SIG-M5 (cell line): Measurements from ENCODE around the gene NAA80.
"Not testable (repeated sequence)": the region's sequence is repeated elsewhere in the genome, so short reads cannot be mapped to it uniquely, and the experiment has no call there.

Experiments used
- DNase-seq: peaks from one replicate; lab custom pipeline; 2025; lab: John Stamatoyannopoulos, UW

The NAA80 gene

GRCh38 chr3:50290161-50290641 lies 9.0 kb downstream of the NAA80 start:
- no peak for DNase-seq

GRCh38 chr3:50289130-50289529 lies 10.1 kb downstream of the NAA80 start:
- no peak for DNase-seq

- no peak for DNase-seq
These were observed 10.7 kb downstream of the NAA80 start for GRCh38 chr3:50288387-50289007.

- no peak for DNase-seq
These were observed 11.9 kb downstream of the NAA80 start for GRCh38 chr3:50287262-50287661.

GRCh38 chr3:50286322-50287227 lies 12.6 kb downstream of the NAA80 start:
- DNase-seq: no peak

GRCh38 chr3:50284121-50284520 lies 15.1 kb downstream of the NAA80 start:
- not testable (repeated sequence) for DNase-seq

GRCh38 chr3:50279255-50280016 lies 19.8 kb downstream of the NAA80 start:
- no peak for DNase-seq

GRCh38 chr3:50278880-50279224 lies 20.4 kb downstream of the NAA80 start, which contains the start of gene LSMEM2:
TSS of gene LSMEM2 (plus strand) at chr3:50279087. CDS start at chr3:50279114, 27 bp downstream.
- no peak for DNase-seq

GRCh38 chr3:50278123-50278879 lies 20.9 kb downstream of the NAA80 start:
- no peak for DNase-seq

- no peak for DNase-seq
These were observed 22.5 kb downstream of the NAA80 start for GRCh38 chr3:50276762-50277101.

GRCh38 chr3:50275996-50276761 lies 23.0 kb downstream of the NAA80 start:
- DNase-seq: no peak

- no peak for DNase-seq
These were observed 23.8 kb downstream of the NAA80 start for GRCh38 chr3:50275141-50275995.

GRCh38 chr3:50274371-50275104 lies 24.7 kb downstream of the NAA80 start:
- no peak for DNase-seq

GRCh38 chr3:50273689-50274065 lies 25.5 kb downstream of the NAA80 start:
- DNase-seq: no peak

GRCh38 chr3:50272911-50273688 lies 26.1 kb downstream of the NAA80 start:
- DNase-seq: no peak

GRCh38 chr3:50272538-50272910 lies 26.7 kb downstream of the NAA80 start:
- not testable (repeated sequence) for DNase-seq

- no peak for DNase-seq
These were observed 27.8 kb downstream of the NAA80 start for GRCh38 chr3:50271314-50271936.
